CMK (cell line): ENCODE data around the gene SLC66A2.

Source experiments
- DNase-seq: peaks from one replicate; pipeline ENCODE4 v3.0.0-alpha.2; 2010; ENCODE audit warnings: low read depth

The SLC66A2 gene

GRCh38 chr18:79919089-79919488, 32.4 kb downstream of the SLC66A2 start:
- no peak for DNase-seq

GRCh38 chr18:79918615-79919011, 32.8 kb downstream of the SLC66A2 start:
- no peak for DNase-seq

- DNase-seq: no peak
Observed at GRCh38 chr18:79917853-79918614, 33.4 kb downstream of the SLC66A2 start.

- no peak for DNase-seq
Observed at GRCh38 chr18:79917169-79917852, 34.1 kb downstream of the SLC66A2 start.

- DNase-seq: no peak
Observed at GRCh38 chr18:79916546-79917168, 34.8 kb downstream of the SLC66A2 start.

GRCh38 chr18:79916128-79916494, 35.3 kb downstream of the SLC66A2 start:
- DNase-seq: no peak

GRCh38 chr18:79915161-79916127, 36.0 kb downstream of the SLC66A2 start:
- no peak for DNase-seq

- no peak for DNase-seq
Observed at GRCh38 chr18:79914614-79915160, 36.8 kb downstream of the SLC66A2 start.

GRCh38 chr18:79912994-79913831, 38.2 kb downstream of the SLC66A2 start:
- no peak for DNase-seq

GRCh38 chr18:79912409-79912991, 39.0 kb downstream of the SLC66A2 start:
- no peak for DNase-seq

GRCh38 chr18:79911344-79912270, 39.8 kb downstream of the SLC66A2 start:
- no peak for DNase-seq

- DNase-seq: no peak
Observed at GRCh38 chr18:79910563-79911343, 40.7 kb downstream of the SLC66A2 start.

GRCh38 chr18:79906706-79907105, 44.7 kb downstream of the SLC66A2 start:
- DNase-seq: no peak

- DNase-seq: no peak
Observed at GRCh38 chr18:79905993-79906392, 45.5 kb downstream of the SLC66A2 start.

GRCh38 chr18:79905389-79905911, 46.0 kb downstream of the SLC66A2 start:
- no peak for DNase-seq

GRCh38 chr18:79904357-79905147, 46.9 kb downstream of the SLC66A2 start:
- DNase-seq: no peak

- no peak for DNase-seq
Observed at GRCh38 chr18:79903787-79904356, 47.6 kb downstream of the SLC66A2 start.
